HG03196 (cell line): Measurements from ENCODE around the gene TENT5A.

Experiments used
- ATAC-seq: cut with Tn5 transposase; IDR thresholded peaks from one replicate; pipeline ENCODE4 v1.9.1; 2021; ENCODE audit not compliant: unreplicated experiment

Gene TENT5A

DNA sequence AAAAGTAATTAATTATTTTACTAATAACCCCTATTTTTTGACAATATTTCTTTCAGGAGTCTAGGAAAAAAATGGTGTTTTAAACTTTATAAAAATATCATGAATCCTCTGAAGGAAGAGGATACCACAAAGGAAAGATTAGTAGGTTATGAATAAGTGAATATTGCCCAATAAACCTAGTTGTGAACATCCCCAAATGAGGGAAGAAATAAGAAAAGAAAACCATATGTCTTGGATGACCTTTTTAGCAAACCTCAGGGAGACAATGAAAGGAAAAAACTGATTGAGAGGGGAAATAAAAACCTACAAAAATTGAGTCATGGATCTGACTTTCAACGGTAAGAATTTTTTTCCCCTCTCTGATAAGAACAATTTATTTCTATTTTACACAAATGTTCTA is 34.4 kb downstream of the TENT5A start:
- ATAC-seq = no peak

DNA sequence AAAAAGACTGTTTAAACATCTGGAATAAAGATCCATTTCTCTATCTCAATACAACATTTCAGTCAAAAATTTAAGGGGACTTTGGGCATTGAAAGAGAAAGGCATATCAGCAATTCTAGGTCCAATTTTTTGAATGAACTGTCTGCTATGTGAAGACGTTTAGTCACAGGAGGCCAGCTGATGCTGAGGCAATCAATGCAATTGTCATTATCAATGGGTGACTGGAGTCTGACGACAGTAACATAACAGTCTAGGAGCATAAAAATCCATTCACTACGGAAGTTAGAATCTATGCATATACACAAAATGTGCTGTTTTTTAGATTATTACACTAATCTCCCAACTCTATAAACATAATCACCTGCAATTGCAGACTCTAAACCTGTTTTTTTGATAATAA is 37.8 kb downstream of the TENT5A start:
- ATAC-seq = no peak

DNA sequence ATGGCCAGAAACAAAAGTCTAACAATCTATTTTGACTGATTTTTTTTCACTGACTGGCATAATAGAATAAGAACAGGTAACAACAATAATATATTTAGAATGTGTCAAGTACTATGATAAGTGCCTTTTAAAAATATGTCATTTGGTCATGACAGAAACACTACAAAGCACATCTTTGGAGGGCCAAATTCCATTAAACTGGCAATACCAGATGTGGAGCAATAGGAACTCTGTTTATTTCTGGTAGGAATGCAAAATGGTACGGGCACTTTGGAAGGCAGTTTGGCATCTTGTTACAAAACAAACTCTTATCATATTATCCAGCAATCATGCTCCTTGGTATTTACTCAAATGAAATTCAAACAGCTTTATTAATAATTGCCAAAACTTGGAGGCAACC is 39.3 kb downstream of the TENT5A start:
- no peak for ATAC-seq

GRCh38 chr6:81708113-81708699 is 44.3 kb downstream of the TENT5A start:
- ATAC-seq = no peak

GRCh38 chr6:81704700-81705099 is 47.8 kb downstream of the TENT5A start:
- ATAC-seq = no peak

- no peak for ATAC-seq
These were observed 52.1 kb downstream of the TENT5A start for GRCh38 chr6:81700414-81700813.

DNA sequence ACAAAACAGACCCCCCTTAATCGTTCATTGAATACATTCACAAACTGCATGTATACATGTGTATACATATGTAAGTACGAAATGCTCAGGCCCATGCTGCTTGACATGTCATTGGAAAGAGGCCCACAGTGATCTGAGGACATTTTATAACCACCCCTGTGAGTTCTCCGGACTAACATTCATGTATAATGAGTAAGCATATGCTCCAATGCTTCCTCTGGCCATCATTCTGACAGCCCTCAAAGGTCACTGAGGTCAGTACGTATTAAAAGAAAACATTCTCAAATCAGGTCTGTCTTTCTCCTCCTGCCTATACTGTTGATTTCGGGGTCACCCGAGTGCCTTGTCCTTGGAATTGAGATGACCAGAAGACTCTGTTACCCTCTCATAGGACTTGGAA is 54.9 kb downstream of the TENT5A start:
- no peak for ATAC-seq

GRCh38 chr6:81696524-81696923 is 56.0 kb downstream of the TENT5A start:
- ATAC-seq = no peak
